HT-29 (cell line): Measurements from ENCODE around the gene SFI1. TPM values are rescaled to one million over a fixed set of nuclear protein-coding genes. Genes with fewer than 3 reads are reported as not detected.
"Not testable (repeated sequence)": the region's sequence is repeated elsewhere in the genome, so short reads cannot be mapped to it uniquely, and the experiment has no call there.

Experiments used
- DNase-seq: peaks from one replicate; pipeline ENCODE4 v3.0.0-alpha.2; 2015; ENCODE audit warnings: low spot score
- total RNA-seq: library from RNA; depleted of rRNA; stranded (reverse); fragments of >200 nt; shearing (Covaris generic); gene quantifications from 2 replicates; pipeline ENCODE4 v1.2.3, GENCODE V29; 2014

The SFI1 gene
- total RNA-seq, 1 experiment from 2014 or later = 26.1 TPM

- DNase-seq = peak; percentile 57
Observed at GRCh38 chr22:31490496-31490925, 5.8 kb upstream of the SFI1 start.

DNA sequence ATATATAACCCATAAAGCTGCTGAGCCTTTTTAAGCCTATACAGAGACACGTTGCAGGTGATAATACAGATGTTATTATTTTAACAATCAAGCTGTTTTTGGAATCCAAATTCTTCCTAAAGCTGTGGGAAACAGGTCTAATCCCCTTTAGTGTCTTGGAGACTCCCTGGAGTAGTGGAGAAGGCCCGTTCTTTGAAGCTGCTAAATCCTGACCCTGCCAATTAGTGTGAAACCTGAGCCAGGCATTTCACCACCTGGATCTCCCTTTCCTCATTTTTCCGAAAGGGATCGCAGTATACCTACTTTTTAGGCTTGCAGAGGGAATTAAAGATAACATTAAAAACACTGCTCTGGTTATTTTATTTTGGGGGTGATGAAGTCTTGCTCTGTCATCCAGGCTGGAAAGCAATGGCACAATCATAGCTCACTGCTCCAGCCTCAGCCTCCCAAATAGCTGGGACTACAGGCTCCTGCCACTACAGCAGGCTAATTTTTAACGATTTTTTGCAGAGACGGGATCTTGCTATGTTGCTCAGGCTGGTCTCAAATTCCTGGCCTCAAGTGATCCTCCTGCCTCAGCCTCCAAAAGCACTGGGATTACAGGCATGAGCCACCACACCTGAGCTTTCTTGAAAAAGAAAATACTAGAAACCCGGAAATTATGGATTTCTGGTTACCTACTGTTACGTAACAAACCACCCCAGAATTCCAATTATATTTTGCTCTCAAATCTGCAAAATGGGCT, 4.9 kb upstream of the SFI1 start:
- no peak for DNase-seq

- DNase-seq = no peak
Observed at GRCh38 chr22:31492151-31492550, 4.2 kb upstream of the SFI1 start.

GRCh38 chr22:31493355-31493754, 3.0 kb upstream of the SFI1 start:
- DNase-seq = not testable (repeated sequence)

- no peak for DNase-seq
Observed at GRCh38 chr22:31495343-31495742, 993 bp upstream of the SFI1 start.

DNA sequence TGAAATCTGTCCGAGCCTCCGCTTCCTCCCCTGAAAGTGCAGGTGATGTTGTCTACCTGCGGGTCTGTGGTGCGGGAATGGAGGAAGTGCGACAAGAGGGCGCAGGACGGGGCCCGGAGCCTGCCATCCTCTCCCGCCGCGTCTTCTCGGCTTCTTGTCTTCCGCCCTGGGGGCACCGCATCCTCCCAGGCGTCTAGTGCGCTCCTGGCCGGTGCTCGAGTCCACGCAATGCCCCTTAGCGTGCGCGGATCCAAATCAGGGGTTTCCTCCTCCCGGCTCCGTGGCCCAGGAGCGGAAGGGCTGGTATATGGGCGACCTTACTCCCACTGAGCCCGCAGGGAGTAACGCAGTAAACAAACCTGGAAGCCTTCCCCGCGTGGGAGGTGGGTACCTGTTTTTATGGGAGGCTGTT, 405 bp downstream of the SFI1 start:
- peak; percentile 30 for DNase-seq

DNA sequence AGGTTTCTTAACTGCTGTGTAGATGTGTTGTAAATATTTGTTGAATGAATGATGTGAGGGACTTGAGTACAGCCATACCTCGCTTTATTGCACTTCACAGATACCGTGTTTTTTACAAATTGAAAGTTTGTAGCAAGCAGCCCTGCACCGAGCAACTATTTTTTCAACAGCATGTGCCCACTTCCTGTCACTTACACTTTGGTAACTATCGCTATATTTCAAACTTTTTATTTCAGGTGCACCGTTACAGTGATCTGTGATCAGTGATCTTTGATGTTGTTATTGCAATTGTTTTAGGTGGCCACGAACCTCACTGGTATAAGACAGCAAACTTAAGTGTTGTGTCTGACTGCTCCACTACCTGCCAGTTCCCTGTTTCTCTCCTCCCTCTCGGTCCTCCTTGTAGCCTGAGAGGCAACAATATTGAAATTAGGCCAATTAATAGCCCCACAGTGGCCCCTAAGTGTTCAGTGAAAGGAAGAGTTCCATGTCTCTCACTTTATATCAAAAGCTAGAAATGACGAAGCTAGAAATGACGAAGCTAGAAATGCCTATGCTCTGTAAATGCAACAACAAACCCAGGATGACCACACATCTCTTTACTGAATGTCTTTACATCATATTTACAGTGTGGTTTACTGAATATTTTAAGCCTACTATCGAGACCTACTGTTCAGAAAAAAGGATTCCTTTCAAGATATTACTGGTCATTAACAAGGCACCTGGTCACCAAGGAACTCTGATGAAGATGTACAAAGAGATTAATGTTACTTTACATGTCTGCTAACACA, 1.0 kb downstream of the SFI1 start:
- no peak for DNase-seq

GRCh38 chr22:31501738-31502137, 5.4 kb downstream of the SFI1 start:
- no peak for DNase-seq

GRCh38 chr22:31503211-31503964, 7.1 kb downstream of the SFI1 start:
- no peak for DNase-seq

DNA sequence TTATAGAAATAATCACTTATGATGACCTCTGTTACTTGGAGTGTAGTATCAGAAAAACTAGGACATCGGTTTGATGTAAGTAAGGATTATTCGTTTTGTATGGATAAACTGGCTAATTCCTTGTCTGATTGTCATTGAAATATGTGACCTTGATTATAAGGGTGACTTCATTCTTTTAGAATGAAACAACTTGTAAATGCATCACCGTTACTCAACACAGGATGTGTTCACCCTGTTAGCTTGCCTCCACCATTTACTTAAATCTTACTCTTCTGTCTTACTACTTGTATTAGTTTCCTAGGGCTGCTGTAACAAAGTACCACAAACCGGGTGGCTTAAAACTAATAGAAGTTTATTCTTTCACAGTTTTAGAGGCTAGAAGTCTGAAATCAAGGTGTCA, 7.9 kb downstream of the SFI1 start:
- DNase-seq = no peak

DNA sequence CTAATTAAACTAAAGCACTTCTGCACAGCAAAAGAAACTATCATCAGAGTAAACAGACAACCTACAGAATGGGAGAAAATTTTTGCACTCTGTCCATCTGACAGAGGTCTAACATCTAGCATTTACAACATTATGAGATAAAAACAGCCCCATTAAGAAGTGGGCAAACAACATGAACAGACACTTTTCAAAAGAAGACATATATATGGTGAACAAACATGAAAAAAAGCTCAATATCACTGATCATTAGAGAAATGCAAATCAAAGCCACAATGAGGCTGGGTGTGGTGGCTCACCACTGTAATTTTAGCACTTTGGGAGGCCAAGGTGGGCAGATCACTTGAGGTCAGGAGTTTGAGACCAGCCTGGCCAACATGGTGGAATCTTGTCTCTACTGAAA, 11.2 kb downstream of the SFI1 start:
- not testable (repeated sequence) for DNase-seq

DNA sequence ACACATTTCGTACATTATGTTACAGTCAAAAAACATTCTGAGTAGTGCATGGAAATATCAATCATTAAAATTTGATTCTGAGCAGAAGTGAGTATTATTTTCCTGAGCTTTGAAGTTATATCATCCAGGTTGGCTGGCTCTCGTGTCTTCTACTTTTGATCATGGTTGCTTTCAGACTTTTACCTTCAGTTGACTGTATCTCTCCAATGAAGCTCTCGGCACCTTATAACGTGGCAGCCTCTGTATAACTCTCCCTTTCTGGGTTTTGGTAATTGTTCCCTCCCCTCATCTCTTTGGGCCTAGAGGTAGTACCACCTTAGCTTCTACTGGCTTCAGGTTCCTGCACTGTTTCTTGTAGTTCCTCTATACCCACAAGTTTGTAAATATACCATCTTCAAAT, 12.2 kb downstream of the SFI1 start:
- DNase-seq = no peak

DNA sequence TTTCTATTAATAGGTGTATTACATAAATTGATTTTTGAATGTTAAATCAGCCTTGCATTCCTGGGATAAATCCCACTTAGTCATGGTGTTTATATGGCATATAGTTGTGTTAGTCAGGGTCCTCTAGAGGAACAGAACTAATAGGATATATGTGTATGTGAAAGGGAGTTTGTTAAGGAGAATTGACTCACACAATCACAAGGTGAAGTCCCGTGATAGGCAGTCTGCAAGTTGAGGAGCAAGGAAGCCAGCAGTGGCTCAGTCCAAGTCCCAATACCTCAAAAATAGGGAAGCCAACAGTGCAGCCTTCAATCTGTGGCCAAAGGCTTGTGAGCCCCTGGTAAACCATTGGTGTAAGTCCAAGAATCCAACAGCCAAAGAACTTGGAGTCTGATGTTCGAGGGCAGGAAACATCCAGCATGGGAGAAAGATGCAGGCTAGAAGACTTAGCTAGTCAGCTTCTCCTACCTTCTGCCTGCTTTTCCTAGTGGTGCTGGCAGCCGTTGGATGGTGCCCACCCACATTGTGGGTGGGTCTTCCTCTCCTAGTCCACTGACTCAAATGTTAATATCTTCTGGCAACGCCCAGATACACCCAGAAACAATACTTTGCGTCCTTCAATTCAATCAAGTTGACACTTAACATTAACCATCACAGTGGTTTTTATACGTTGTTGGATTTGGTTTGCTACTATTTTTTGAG, 12.9 kb downstream of the SFI1 start:
- DNase-seq = no peak

DNA sequence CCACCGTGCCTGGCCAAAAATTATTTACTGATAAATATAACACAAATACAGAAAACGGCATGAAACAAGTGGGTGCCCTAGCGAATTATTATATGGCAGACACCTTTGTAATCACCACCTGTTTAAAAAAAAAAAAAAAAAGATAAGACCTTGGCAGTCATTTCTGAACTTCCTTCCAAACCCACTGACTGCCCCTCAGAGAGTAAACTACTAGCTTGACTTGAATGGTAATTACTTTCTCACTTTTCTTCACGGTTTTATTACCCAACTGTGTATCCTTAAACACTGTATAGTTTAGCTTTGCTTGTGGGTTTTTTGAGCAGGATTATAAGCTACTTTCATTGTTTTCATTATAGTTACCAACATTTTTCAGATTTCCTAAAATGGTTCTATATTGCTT, 23.7 kb downstream of the SFI1 start:
- DNase-seq = no peak

- DNase-seq = not testable (repeated sequence)
Observed at GRCh38 chr22:31524132-31524531, 27.8 kb downstream of the SFI1 start.

GRCh38 chr22:31526270-31526669, 29.9 kb downstream of the SFI1 start:
- no peak for DNase-seq

DNA sequence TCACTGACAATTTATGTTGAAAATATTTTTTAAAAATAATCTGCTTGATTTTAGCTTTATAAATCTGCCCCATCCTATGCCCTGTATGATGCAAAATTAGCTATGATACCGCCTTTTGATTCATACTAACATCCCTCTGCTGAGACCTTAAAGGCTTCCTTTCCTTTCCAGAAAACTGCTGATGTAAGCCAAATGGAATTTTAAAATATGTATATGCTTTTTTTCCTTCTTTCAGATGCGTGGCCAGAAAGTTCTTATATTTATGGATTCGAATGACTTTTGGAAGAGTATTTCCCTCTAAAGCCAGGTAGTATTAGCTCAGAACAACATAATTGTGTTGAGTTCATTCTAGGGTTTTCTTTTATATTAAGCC, 34.5 kb downstream of the SFI1 start:
- DNase-seq = no peak

- DNase-seq = no peak
Observed at GRCh38 chr22:31532060-31532459, 35.7 kb downstream of the SFI1 start.

DNA sequence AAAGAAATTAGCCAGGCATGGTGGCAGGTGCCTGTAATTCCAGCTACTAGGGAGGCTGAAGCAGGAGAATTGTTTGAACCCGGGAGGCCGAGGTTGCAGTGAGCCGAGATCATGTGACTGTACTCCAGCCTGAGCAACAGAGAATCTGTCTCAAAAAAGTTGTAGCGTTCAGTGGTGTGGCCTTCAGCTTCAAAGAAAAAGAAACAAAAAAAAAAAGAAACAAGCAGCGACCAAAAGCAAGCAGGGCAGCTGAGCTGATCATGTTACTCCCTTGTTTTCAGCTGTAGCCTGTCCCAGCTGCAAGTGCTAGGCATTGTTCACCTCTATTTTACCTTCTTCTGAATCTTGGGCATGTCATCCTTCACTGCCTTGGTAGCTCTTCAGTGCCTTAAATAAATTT, 37.0 kb downstream of the SFI1 start:
- DNase-seq = no peak

GRCh38 chr22:31537019-31537535, 40.7 kb downstream of the SFI1 start:
- DNase-seq = peak; percentile 47

- no peak for DNase-seq
Observed at GRCh38 chr22:31538815-31539214, 42.5 kb downstream of the SFI1 start.
